ENCODE data around the gene ARHGAP15.

The ARHGAP15 gene

DNA sequence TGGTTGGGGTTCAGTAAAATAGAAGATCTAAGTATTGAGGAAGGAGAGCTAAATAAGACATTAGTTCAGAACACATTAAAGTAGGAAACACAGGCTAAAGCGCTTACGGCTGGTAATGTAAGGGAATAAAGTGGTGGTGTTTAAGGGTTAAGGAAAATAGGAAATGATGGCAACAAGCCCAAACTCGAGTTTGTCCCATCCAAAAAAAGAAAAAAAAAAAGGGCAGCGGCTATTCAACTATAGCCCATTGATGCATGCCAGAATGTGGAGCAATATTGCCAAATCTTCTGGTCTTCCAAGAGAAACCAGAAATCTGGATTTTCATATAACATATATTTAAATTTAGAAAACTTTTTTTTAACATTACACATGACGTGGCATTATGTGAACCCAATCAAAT lies 161.0 kb downstream of the ARHGAP15 start:
- no peak overlapping the region for H3K4me3 ChIP-seq (ENCODE audit: low read depth, low read length)
- TF ChIP-seq, protein P1, sequence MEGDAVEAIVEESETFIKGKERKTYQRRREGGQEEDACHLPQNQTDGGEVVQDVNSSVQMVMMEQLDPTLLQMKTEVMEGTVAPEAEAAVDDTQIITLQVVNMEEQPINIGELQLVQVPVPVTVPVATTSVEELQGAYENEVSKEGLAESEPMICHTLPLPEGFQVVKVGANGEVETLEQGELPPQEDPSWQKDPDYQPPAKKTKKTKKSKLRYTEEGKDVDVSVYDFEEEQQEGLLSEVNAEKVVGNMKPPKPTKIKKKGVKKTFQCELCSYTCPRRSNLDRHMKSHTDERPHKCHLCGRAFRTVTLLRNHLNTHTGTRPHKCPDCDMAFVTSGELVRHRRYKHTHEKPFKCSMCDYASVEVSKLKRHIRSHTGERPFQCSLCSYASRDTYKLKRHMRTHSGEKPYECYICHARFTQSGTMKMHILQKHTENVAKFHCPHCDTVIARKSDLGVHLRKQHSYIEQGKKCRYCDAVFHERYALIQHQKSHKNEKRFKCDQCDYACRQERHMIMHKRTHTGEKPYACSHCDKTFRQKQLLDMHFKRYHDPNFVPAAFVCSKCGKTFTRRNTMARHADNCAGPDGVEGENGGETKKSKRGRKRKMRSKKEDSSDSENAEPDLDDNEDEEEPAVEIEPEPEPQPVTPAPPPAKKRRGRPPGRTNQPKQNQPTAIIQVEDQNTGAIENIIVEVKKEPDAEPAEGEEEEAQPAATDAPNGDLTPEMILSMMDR (IDR thresholded peaks at IDR 0.05; ENCODE audit: low read depth, low read length): no peak

DNA sequence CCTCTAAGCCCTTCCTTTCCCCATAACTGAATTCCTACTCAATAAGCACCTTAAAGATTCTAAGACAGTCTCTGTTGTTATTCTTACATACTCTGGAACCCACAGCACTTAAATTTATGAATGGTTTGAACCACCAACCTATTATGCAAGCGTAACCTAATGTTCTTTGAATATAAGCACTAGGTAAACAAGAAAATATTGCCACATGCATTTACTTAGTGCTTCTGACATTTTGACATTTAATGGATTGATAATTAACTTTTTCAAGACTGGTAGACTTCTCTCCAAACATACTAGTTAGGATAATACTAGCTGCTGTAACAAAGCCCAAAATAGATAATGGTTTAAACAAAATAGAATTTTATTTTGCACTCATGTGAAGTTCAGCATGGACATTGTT lies 164.8 kb downstream of the ARHGAP15 start:
- H3K4me3 ChIP-seq (ENCODE audit: low read depth, low read length): no peak overlapping the region
- TF ChIP-seq, protein P1 (IDR thresholded peaks at IDR 0.05; ENCODE audit: low read depth, low read length): no peak

DNA sequence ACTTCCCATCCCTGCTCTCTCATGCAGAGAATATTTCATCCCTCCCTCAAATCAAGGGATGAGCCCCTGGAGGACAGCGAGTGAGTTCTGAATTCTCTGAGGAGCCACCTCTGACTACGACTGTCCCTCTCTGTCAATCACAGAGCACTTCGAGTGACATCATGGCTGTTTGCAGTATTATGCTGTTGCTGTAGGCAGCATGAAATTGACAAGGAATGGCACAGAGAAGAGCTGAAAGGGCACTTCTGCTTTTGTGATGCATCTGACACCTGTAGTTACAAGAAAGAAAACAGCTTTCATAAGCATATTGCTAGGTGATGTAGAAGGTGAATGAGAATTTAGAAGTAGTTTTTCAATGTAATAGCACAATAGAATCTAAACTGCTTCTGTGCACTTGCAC lies 166.9 kb downstream of the ARHGAP15 start:
- H3K4me3 ChIP-seq (ENCODE audit: low read depth, low read length): no peak overlapping the region
- TF ChIP-seq, protein P1 (IDR thresholded peaks at IDR 0.05; ENCODE audit: low read depth, low read length): no peak

DNA sequence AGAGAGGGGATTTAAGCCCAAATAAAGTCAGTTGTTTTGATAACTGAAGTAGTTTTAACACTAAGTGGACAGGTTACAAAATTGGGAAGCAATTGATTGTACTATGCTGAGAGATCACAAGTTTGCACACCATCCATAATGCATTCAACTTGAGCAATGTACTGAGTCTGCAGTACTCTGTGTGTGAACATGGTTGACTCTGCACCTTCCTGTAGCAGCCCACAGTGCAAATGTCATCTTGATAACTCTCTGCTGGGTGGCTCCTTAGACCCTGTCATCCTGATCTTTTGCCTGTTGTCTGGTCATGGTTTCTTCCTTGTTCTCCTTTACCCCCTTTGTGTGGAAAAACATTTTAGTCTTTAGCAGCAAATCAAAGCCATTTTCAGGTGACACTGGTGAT lies 168.0 kb downstream of the ARHGAP15 start:
- H3K4me3 ChIP-seq (ENCODE audit: low read depth, low read length): no peak overlapping the region
- TF ChIP-seq, protein P1 (IDR thresholded peaks at IDR 0.05; ENCODE audit: low read depth, low read length): no peak

DNA sequence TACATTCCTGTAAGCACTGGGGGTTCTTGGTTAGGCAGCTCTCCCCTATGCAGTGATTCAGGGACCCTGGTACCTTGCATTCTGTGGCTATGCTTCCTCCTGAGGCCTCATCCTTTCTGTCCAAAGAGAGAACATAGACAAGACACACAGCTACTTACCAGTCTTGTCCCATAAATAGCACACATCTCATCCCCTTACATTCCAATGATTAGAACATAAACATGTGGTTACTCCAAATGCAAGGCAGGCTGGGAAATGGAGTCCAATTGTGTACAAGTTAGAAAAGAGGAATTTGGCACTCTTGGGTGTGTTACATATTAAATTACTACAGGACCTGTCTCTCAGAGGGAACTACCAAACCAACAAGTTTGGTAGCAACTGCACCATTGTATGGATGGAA lies 171.3 kb downstream of the ARHGAP15 start:
- TF ChIP-seq, protein P1 (IDR thresholded peaks at IDR 0.05; ENCODE audit: low read depth, low read length): no peak
- no peak overlapping the region for H3K4me3 ChIP-seq (ENCODE audit: low read depth, low read length)

DNA sequence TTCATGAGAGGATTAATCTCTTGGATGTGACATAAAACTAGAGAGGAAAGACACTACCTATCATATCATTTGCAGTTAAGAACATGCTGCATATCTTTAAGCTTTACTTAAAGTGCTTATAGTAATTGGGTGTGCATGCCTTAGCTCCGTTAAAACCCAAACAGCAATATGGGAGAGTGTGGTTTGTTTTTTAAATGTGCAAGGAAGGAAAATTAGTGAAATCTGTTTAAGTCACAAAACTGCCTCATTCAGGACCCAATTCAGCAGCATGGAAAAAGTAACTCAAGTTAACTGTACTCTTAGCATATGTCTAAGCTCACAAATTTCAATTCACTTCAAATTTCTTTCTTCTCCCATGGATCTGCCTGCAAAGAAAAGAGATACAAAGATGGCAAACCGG lies 182.2 kb downstream of the ARHGAP15 start:
- TF ChIP-seq, protein P1 (IDR thresholded peaks at IDR 0.05; ENCODE audit: low read depth, low read length): no peak
- H3K4me3 ChIP-seq (ENCODE audit: low read depth, low read length): no peak overlapping the region

DNA sequence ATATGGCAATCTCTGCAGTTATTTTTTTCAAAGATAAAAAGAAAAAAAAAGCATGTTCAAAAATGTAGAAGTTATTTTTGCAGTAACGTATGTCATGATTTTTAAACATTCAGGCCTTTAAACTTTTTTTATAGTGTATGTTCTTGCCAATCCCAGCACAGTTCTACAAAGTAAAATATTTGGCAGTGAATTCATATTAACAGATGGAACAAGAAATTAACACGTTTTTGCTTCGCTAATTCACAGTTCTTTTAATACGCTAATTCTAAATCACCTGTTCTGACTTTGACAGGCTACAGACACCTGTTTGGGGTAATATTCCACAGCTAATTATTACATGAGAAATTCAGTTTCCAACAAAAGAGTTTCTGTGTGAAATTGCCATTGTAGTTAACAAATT lies 183.2 kb downstream of the ARHGAP15 start:
- no peak overlapping the region for H3K4me3 ChIP-seq (ENCODE audit: low read depth, low read length)
- TF ChIP-seq, protein P1 (IDR thresholded peaks at IDR 0.05; ENCODE audit: low read depth, low read length): no peak
